Smooth muscle cell (in vitro differentiated cells): ENCODE data around the gene ALOX5. TPM values are rescaled to one million over a fixed set of nuclear protein-coding genes. Genes with fewer than 3 reads are reported as not detected.

Experiments
- DNase-seq: peaks from one replicate; lab custom pipeline; 2025; ENCODE audit not compliant: unreplicated experiment; lab: John Stamatoyannopoulos, UW
- H2AFZ ChIP-seq: fragments of 200-600 bp; sonication (generic); 2 replicates; pipeline ENCODE4 v1.6.0; 2016; ENCODE audit warnings: antibody characterized with exemption, low read depth, mild to moderate bottlenecking
- H3F3A ChIP-seq: fragments of 200-600 bp; sonication (generic); 2 replicates; pipeline ENCODE4 v1.6.0; 2017; ENCODE audit warnings: antibody characterized with exemption, low read depth
- H3K27ac ChIP-seq: fragments of 200-600 bp; sonication (generic); 2 replicates; pipeline ENCODE4 v1.5.1; 2016; ENCODE audit warnings: low read depth, mild to moderate bottlenecking
- H3K27me3 ChIP-seq: fragments of 200-600 bp; sonication (generic); 2 replicates; pipeline ENCODE4 v1.6.1; 2016; ENCODE audit warnings: low read depth, mild to moderate bottlenecking
- H3K36me3 ChIP-seq: fragments of 200-600 bp; sonication (generic); 2 replicates; pipeline ENCODE4 v1.5.1; 2016; ENCODE audit warnings: low read depth
- H3K4me1 ChIP-seq: fragments of 200-600 bp; sonication (generic); 2 replicates; pipeline ENCODE4 v1.5.1; 2016; ENCODE audit warnings: low read depth
- H3K4me2 ChIP-seq: fragments of 200-600 bp; sonication (generic); 2 replicates; pipeline ENCODE4 v1.6.0; 2016; ENCODE audit warnings: mild to moderate bottlenecking
- H3K4me3 ChIP-seq: fragments of 200-600 bp; sonication (generic); 2 replicates; pipeline ENCODE4 v1.5.1; 2016; ENCODE audit warnings: mild to moderate bottlenecking
- H3K79me2 ChIP-seq: fragments of 200-600 bp; sonication (generic); 2 replicates; pipeline ENCODE4 v1.6.0; 2016; ENCODE audit warnings: low read depth, mild to moderate bottlenecking
- H3K9ac ChIP-seq: fragments of 200-600 bp; sonication (generic); 2 replicates; pipeline ENCODE4 v1.6.0; 2016; ENCODE audit warnings: low read depth
- H3K9me3 ChIP-seq: fragments of 200-600 bp; sonication (generic); replicated peaks from 2 replicates; pipeline ENCODE4 v1.5.1; 2016; ENCODE audit warnings: low read depth
- H4K20me1 ChIP-seq: fragments of 200-600 bp; sonication (generic); 2 replicates; pipeline ENCODE4 v1.6.0; 2016; ENCODE audit warnings: low read depth
- WGBS: methylation state at CpG from one replicate; pipeline ENCODE4 v1.1.7; 2016; ENCODE audit warnings: low lambda C conversion rate; 5-methylcytosine and 5-hydroxymethylcytosine counted together
- polyA plus RNA-seq: library from polyadenylated mRNA; unstranded; fragments of >200 nt; fragmentation: Nextera tagmentation; extraction: Ambion mirVana; gene quantifications from 2 replicates; pipeline ENCODE4 v1.2.1, GENCODE V29; 2016
- total RNA-seq: library from RNA; depleted of rRNA; stranded (reverse); fragments of >200 nt; gene quantifications from 2 replicates; pipeline ENCODE4 v1.2.3, GENCODE V29; 2014
- TF ChIP-seq, protein P1 (sequence below): fragments of 200-600 bp; sonication (generic); IDR thresholded peaks from 2 replicates; pipeline ENCODE4 v1.5.1; 2017; ENCODE audit warnings: borderline replicate concordance, mild to moderate bottlenecking, antibody characterized with exemption; ENCODE audit not compliant: insufficient read depth, poor library complexity, severe bottlenecking

Gene ALOX5
- total and polyA plus RNA-seq, 2 experiments from 2014 or later = 0.18 TPM; not detected in 1

DNA sequence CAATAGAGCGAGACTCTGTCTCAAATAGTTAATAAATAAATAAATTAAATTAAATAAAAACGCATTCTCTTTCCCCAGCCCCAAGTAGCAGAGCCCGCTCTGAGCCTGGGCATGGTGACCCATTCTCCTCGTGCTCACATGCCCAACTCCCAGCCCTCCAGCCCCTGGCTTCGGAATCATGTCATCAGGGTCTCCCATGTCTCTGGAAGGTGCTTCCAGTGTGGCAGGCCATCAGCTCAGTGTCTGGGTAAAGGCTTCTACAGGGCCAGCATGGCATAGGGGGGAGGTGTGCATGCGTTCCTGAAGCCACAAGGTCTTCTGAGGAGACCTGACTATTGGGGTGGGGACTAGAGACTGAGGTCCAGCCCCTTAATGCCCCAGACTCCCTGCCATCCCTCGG, 72.8 kb downstream of the ALOX5 start:
- no peaks in the 10 kb centered on the region for H3K36me3 ChIP-seq
- no peak overlapping the region for H2AFZ ChIP-seq
- no peaks in the 10 kb centered on the region for H3F3A ChIP-seq
- H3K9ac ChIP-seq = no peak overlapping the region
- H3K4me1 ChIP-seq = no peaks in the 10 kb centered on the region
- H4K20me1 ChIP-seq = no peaks in the 10 kb centered on the region
- no peak overlapping the region for H3K4me2 ChIP-seq
- no peaks in the 10 kb centered on the region for H3K79me2 ChIP-seq
- H3K9me3 ChIP-seq = no peaks in the 10 kb centered on the region
- TF ChIP-seq, protein P1, sequence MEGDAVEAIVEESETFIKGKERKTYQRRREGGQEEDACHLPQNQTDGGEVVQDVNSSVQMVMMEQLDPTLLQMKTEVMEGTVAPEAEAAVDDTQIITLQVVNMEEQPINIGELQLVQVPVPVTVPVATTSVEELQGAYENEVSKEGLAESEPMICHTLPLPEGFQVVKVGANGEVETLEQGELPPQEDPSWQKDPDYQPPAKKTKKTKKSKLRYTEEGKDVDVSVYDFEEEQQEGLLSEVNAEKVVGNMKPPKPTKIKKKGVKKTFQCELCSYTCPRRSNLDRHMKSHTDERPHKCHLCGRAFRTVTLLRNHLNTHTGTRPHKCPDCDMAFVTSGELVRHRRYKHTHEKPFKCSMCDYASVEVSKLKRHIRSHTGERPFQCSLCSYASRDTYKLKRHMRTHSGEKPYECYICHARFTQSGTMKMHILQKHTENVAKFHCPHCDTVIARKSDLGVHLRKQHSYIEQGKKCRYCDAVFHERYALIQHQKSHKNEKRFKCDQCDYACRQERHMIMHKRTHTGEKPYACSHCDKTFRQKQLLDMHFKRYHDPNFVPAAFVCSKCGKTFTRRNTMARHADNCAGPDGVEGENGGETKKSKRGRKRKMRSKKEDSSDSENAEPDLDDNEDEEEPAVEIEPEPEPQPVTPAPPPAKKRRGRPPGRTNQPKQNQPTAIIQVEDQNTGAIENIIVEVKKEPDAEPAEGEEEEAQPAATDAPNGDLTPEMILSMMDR = no peak
- H3K27me3 ChIP-seq = no peaks in the 10 kb centered on the region
- DNase-seq = no peak
- 95% methylated on average over 7 of the region's 7 CpGs for WGBS
- no peak overlapping the region for H3K4me3 ChIP-seq
- no peak overlapping the region for H3K27ac ChIP-seq

GRCh38 chr10:45447416-45447815, 73.4 kb downstream of the ALOX5 start:
- Histone ChIP-seq H3K36me3 (no peaks in the 10 kb centered on the region), H3K27me3 (no peaks in the 10 kb centered on the region), H3K79me2 (no peaks in the 10 kb centered on the region), H4K20me1 (no peaks in the 10 kb centered on the region), H3F3A (no peaks in the 10 kb centered on the region), H2AFZ (no peak overlapping the region), H3K9me3 (no peaks in the 10 kb centered on the region), H3K4me3 (no peak overlapping the region), H3K4me2 (no peak overlapping the region), H3K27ac (no peak overlapping the region), H3K9ac (no peak overlapping the region), H3K4me1 (no peaks in the 10 kb centered on the region)
- TF ChIP-seq, protein P1 = no peak
- DNase-seq = no peak
- 69% methylated on average over 2 of the region's 2 CpGs for WGBS

GRCh38 chr10:45450866-45451265, 76.8 kb downstream of the ALOX5 start:
- 96% methylated on average over 3 of the region's 3 CpGs for WGBS
- no peaks in the 10 kb centered on the region for H3K4me1 ChIP-seq
- H3K4me2 ChIP-seq = no peak overlapping the region

DNA sequence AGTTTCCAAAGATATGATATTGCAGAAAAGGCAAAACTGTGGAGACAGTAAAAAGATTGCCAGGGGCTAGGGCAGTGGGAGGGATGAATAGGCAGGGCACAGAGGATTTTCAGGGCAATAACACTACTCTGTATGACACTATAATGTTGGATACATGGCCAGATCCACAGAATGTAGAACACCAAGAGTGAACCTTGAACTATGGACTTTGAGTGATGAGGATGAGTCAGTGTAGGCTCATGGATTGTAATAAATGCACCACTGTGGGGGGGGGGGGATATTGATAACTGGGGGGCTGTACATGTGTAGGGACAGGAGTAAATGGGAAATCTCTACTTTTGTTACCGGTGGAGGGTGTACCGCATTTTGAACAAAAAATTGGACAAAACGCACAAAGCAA, 77.4 kb downstream of the ALOX5 start:
- Histone ChIP-seq H3K27ac (no peak overlapping the region), H3K9me3 (no peaks in the 10 kb centered on the region), H3K4me3 (no peak overlapping the region), H3K27me3 (no peaks in the 10 kb centered on the region), H3K9ac (no peak overlapping the region), H3K79me2 (no peaks in the 10 kb centered on the region), H3K4me2 (no peak overlapping the region), H4K20me1 (no peaks in the 10 kb centered on the region), H2AFZ (no peak overlapping the region), H3K36me3 (no peaks in the 10 kb centered on the region), H3K4me1 (no peaks in the 10 kb centered on the region), H3F3A (no peaks in the 10 kb centered on the region)
- WGBS = 98% methylated on average over 3 of the region's 3 CpGs
- DNase-seq = no peak
- TF ChIP-seq, protein P1 = no peak

More at GRCh38 chr10:45450866-45451265, 76.8 kb downstream of the ALOX5 start:
- H3K27me3 ChIP-seq = no peaks in the 10 kb centered on the region
- H3F3A ChIP-seq = no peaks in the 10 kb centered on the region
- DNase-seq = no peak
- H3K79me2 ChIP-seq = no peaks in the 10 kb centered on the region
- H3K9me3 ChIP-seq = no peaks in the 10 kb centered on the region
- H3K36me3 ChIP-seq = no peaks in the 10 kb centered on the region
- H4K20me1 ChIP-seq = no peaks in the 10 kb centered on the region
- H3K9ac ChIP-seq = no peak overlapping the region
- H3K27ac ChIP-seq = no peak overlapping the region
- H3K4me3 ChIP-seq = no peak overlapping the region
- no peak overlapping the region for H2AFZ ChIP-seq
- TF ChIP-seq, protein P1 = no peak
